Activated naive CD8-positive, alpha-beta T cell (primary cell): ENCODE data around the gene RFTN1.

ENCODE experiments used
- H3K27ac Mint-ChIP-seq: one replicate; pipeline ENCODE4 v1.8.0; 2021; ENCODE audit warnings: mixed read lengths
- H3K27me3 Mint-ChIP-seq: one replicate; pipeline ENCODE4 v1.8.0; 2021; ENCODE audit warnings: mixed read lengths
- H3K36me3 Mint-ChIP-seq: one replicate; pipeline ENCODE4 v1.8.0; 2021; ENCODE audit warnings: mixed read lengths
- H3K4me1 Mint-ChIP-seq: one replicate; pipeline ENCODE4 v1.8.0; 2021; ENCODE audit warnings: low read depth, mixed read lengths
- H3K4me3 Mint-ChIP-seq: one replicate; pipeline ENCODE4 v1.8.0; 2021; ENCODE audit warnings: mild to moderate bottlenecking, mixed read lengths
- H3K9me3 Mint-ChIP-seq: one replicate; pipeline ENCODE4 v1.8.0; 2021; ENCODE audit warnings: low read depth, mixed read lengths

Gene RFTN1

DNA sequence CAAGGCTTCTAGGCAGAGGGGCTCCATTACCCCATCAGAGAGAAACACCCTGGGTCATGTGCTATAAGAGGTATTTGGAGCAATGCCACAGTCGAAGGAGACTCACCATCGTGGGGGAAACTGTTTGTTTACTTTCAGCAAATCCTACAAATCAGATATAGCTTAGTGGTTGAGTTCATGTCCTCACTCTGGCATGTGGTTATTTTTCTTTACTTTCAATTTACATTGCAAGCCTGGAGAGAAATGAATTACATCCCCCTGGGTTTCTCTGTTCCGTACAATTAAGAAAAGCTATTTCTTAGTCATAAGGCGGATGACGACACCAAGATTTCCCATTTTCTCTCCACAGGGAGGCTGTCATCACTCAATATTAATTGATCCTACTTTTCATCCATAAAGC, 36.9 kb downstream of the RFTN1 start:
- peaks cover 36% of the 10 kb centered on the region for H3K36me3 Mint-ChIP-seq
- peaks cover 59% of the 10 kb centered on the region for H3K4me1 Mint-ChIP-seq
- H3K4me3 Mint-ChIP-seq, result no peak overlapping the region

DNA sequence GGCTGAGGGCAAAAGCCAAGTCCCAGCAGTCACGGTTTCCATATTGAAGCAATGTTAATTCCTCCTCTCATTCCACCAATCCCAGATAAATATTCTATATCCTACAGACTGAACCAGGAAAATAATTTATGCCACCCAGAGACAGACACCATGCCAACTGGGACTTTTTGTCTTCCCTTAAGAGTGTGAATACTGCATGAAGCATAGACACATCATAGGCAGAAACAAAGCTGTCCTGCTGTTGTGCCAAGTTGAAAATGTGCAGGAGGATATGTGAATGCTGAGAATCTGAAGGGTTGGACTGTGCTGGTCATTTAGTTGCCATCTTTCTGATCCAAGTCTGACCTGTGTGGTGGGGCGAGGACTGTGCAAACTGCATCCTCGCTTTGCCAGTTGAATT, 37.7 kb downstream of the RFTN1 start:
- peak overlapping the region; percentile 36 for H3K27ac Mint-ChIP-seq
- peaks cover 40% of the 10 kb centered on the region for H3K36me3 Mint-ChIP-seq
- H3K4me1 Mint-ChIP-seq, result peaks cover 53% of the 10 kb centered on the region
- no peak overlapping the region for H3K4me3 Mint-ChIP-seq
- no peaks in the 10 kb centered on the region for H3K9me3 Mint-ChIP-seq
- no peaks in the 10 kb centered on the region for H3K27me3 Mint-ChIP-seq

More for the DNA sequence above, 36.9 kb downstream of the RFTN1 start:
- H3K27me3 Mint-ChIP-seq, result no peaks in the 10 kb centered on the region
- H3K9me3 Mint-ChIP-seq, result no peaks in the 10 kb centered on the region
- H3K27ac Mint-ChIP-seq, result peak overlapping the region; percentile 30

DNA sequence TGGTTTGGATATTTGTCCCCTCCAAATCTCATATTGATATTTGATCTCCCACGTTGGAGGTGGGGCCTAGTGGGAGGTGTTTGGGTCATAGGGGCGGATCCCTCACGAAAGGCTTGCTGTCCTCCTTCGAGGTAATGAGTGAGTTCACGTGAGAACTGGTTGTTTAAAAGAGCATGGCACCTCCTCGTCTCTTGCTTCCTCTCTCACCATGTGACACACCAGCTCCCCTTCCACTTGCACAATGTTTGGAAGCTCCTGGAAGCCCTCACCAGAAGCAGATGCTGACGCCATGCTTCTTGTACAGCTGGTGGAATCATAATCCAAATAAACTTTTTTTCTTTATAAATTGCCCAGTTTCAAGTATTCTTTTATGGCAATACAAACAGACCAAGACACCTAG, 38.6 kb downstream of the RFTN1 start:
- Mint-ChIP-seq H3K4me1 (peaks cover 53% of the 10 kb centered on the region), H3K27me3 (no peaks in the 10 kb centered on the region), H3K36me3 (peaks cover 44% of the 10 kb centered on the region), H3K4me3 (no peak overlapping the region), H3K9me3 (no peaks in the 10 kb centered on the region), H3K27ac (no peak overlapping the region)

DNA sequence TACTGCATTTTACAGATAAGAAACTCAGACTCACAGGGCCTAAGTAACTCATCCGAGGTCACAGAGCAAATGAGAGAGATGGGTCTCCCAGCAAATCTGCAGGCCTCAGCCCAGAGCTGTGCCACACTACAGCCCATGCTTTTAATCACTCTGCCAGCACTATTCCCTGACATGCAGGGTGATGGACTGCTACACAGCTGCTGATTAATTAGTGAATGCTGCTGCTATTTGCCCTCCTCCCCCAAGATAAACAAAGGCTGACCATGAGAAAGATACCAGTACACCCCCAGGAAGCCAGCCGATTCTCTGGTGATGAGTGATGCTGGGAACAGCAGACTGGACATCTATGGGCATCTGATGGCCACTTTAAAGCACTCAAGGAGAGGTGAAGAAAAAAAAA, 39.3 kb downstream of the RFTN1 start:
- Mint-ChIP-seq H3K27me3 (no peaks in the 10 kb centered on the region), H3K9me3 (no peaks in the 10 kb centered on the region), H3K36me3 (peaks cover 40% of the 10 kb centered on the region), H3K4me1 (peaks cover 54% of the 10 kb centered on the region), H3K27ac (no peak overlapping the region), H3K4me3 (no peak overlapping the region)

DNA sequence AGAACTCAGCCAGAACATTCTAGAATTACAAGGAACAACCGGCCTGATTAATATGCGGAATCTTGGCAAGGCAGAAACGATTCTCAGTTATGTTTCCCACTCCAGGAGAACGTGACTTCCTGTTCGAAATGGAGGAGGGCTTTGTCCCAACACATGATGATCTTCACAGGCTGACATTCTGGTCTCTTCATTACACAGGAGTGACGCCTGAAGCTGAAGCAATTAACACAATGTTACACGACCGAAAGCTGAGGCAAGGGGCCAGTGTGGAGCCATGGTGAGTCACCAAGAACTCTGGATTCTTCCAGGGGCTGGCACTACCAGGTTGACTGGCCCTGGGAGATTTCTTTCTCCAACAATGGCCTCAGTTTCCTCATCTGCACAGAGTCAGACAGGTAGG, 40.9 kb downstream of the RFTN1 start:
- peaks cover 33% of the 10 kb centered on the region for H3K36me3 Mint-ChIP-seq
- peaks cover 58% of the 10 kb centered on the region for H3K4me1 Mint-ChIP-seq
- no peak overlapping the region for H3K27ac Mint-ChIP-seq

DNA sequence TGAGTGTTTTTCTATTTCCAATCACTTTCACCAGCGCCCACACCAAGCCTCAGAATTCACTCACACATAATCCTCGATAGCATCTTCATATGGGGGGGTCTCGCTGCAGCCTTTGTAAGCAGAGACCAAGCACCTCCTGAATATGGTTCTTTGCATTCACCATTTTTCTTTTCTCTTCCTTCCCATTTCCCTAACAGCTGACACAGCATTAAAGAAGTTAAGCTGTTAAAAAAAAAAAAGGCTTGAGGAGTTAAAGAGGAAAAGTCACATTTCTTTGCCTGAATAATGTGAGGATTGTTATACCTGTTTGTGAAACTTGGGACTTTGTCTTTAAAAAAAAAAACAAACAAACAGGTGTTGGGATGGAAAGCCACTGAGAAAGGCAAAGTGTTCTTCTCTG, 41.6 kb downstream of the RFTN1 start:
- H3K27me3 Mint-ChIP-seq, result no peaks in the 10 kb centered on the region
- H3K4me3 Mint-ChIP-seq, result no peak overlapping the region
- H3K4me1 Mint-ChIP-seq, result peaks cover 59% of the 10 kb centered on the region
- peaks cover 33% of the 10 kb centered on the region for H3K36me3 Mint-ChIP-seq
- no peaks in the 10 kb centered on the region for H3K9me3 Mint-ChIP-seq
- H3K27ac Mint-ChIP-seq, result no peak overlapping the region

More for the DNA sequence above, 40.9 kb downstream of the RFTN1 start:
- H3K4me3 Mint-ChIP-seq, result no peak overlapping the region
- H3K9me3 Mint-ChIP-seq, result no peaks in the 10 kb centered on the region
- no peaks in the 10 kb centered on the region for H3K27me3 Mint-ChIP-seq

DNA sequence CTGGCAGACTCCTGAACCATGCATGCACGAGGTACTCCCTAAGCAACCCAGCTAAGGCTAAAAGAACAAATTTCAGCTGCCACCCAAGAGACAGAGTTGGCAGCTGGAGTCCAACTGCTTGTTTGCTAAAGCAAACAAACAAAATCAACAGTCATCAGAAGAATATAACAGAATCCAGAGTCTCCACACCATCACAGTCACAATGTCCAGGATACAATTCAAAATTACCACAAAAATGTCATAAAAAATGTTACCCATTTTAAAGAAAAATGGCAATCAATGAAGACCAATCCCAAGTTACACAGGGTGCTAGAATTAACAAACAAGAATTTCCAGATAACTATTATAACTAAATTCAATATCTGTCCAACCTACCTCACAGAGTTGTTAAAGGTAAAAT, 42.9 kb downstream of the RFTN1 start:
- H3K27ac Mint-ChIP-seq, result no peak overlapping the region
- H3K27me3 Mint-ChIP-seq, result no peaks in the 10 kb centered on the region
- peaks cover 55% of the 10 kb centered on the region for H3K4me1 Mint-ChIP-seq
- no peak overlapping the region for H3K4me3 Mint-ChIP-seq
- H3K36me3 Mint-ChIP-seq, result peaks cover 30% of the 10 kb centered on the region
- H3K9me3 Mint-ChIP-seq, result no peaks in the 10 kb centered on the region

DNA sequence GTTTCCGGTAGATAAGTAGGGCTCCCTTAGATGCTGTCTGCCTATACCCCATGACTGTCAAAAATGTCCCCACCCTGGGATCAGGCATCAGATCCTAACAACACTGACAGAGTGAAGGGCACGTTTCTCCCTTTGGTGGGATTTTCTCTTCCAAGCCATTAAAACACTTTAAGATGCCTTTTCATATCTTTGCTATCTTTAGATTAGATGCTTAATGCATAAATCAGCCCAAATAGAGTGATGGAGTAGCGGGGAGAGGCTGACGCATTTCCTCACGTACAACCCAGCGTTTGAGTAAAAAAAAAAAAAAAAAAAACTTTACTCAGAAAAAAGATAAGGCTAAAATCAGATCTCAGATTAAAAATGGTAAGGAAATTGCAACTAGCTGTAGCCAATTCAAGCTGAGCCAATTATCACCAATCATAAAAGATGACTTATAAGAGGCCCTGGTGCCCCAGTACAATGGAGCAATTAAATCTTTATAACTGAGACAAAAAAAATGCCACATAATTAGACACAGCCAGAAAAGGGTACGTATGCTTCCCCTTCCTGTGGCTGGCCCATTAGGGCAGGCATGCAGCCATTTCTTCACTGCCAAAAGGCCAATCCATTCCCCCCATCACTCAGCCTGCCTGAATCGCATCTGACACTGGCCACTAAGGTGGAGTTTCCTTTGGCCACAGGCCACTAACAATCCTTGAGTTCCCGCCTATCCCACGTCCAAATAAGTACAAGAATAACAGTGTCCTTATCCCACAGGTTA, 45.0 kb downstream of the RFTN1 start:
- peak overlapping the region; percentile 79 for H3K4me3 Mint-ChIP-seq
- H3K36me3 Mint-ChIP-seq, result peaks cover 26% of the 10 kb centered on the region
- no peaks in the 10 kb centered on the region for H3K9me3 Mint-ChIP-seq
- H3K27ac Mint-ChIP-seq, result peak overlapping the region; percentile 91
- peaks cover 64% of the 10 kb centered on the region for H3K4me1 Mint-ChIP-seq
- H3K27me3 Mint-ChIP-seq, result no peaks in the 10 kb centered on the region

DNA sequence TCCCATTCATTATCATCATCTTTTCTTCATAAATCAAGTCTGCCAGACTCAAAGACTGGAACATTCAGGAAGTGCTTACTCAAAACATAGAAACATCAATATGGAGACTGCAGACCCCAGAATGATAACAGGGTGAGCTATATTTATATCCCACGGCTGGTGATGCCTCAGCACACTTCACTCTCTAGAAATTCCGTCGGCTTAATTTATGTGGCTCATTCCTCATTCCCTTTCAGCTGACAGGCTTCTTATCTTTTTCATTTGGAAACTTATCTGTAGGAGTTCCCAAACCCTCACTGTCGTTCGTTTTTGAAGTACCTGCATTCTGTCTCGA, 45.5 kb downstream of the RFTN1 start:
- peaks cover 68% of the 10 kb centered on the region for H3K4me1 Mint-ChIP-seq
- peak overlapping the region; percentile 79 for H3K4me3 Mint-ChIP-seq
- peaks cover 26% of the 10 kb centered on the region for H3K36me3 Mint-ChIP-seq
- no peaks in the 10 kb centered on the region for H3K9me3 Mint-ChIP-seq
- H3K27me3 Mint-ChIP-seq, result no peaks in the 10 kb centered on the region
- H3K27ac Mint-ChIP-seq, result peak overlapping the region; percentile 91

DNA sequence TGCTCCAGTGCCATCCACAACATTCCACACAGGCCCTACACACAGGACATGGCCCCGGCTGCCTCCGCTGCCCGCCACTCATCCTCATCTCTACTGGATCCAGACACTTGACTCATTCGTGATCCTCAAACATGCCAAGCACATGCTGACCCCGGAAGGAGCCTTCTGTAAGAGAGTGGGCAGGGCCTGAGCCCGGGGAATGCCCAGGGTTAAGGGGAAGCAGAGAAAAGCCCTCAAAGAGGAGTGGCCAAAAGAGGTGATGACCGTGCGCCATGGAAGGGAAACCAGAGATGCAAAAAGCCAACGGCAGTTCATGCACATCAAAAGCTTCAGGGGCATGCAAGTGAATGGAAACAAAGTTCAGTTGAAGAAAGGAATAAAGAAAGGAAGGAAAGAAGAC, 46.1 kb downstream of the RFTN1 start:
- peaks cover 74% of the 10 kb centered on the region for H3K4me1 Mint-ChIP-seq
- H3K27ac Mint-ChIP-seq, result peak overlapping the region; percentile 91
- H3K36me3 Mint-ChIP-seq, result peaks cover 26% of the 10 kb centered on the region
- H3K9me3 Mint-ChIP-seq, result no peaks in the 10 kb centered on the region
- no peaks in the 10 kb centered on the region for H3K27me3 Mint-ChIP-seq
- peak overlapping the region; percentile 79 for H3K4me3 Mint-ChIP-seq

DNA sequence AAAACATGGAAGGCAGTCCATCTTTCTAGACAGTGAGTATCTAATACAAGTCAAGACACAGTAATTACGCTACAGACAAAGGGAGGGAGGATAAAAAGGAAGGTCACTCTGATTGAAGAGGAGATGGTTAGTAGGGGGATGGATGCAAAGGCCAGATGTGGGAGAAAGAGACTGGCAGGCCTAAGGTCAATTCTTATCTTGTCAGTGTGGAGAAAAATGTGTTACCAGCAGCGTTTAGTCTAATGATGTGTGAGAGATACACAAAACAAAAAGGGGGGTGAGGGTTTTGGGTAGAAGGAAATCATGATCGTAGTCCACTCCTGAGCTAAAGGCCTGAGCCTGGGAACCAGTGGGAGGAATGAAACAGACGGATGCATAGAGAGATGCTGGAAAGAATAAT, 46.7 kb downstream of the RFTN1 start:
- peak overlapping the region; percentile 38 for H3K4me3 Mint-ChIP-seq
- H3K36me3 Mint-ChIP-seq, result peaks cover 23% of the 10 kb centered on the region
- no peaks in the 10 kb centered on the region for H3K9me3 Mint-ChIP-seq
- peaks cover 79% of the 10 kb centered on the region for H3K4me1 Mint-ChIP-seq
- H3K27me3 Mint-ChIP-seq, result no peaks in the 10 kb centered on the region
- peak overlapping the region; percentile 91 for H3K27ac Mint-ChIP-seq

DNA sequence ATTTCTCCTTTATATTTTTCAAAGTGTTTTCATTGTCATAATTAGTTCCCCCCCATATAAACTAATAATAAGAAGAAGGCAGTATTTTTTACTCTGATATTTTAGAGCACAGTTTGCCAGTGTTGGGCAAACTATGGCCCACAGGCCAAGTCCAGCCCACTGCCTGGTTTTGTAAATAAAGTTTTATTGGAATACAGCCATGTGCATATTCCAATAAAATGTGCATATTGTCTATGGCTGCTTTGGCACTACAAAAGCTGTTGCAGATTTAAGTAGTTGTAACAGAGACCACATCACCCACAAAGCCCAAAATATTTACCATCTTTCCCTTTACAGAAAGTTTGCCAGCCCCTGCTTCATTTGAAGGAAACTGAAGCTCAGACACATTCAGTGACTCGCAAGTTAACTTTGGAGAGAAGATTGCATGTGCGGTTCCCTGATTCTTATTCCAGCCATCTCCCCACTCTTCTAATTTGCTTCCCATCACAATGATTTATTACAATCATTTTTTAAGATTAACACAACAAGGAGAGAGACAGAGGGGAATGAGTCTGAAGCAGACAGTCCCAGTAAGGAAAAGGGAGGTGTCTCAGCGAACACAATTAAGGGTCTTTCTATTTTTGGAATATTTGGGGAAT, 48.9 kb downstream of the RFTN1 start:
- Mint-ChIP-seq H3K9me3 (no peaks in the 10 kb centered on the region), H3K27me3 (no peaks in the 10 kb centered on the region), H3K27ac (peak overlapping the region; percentile 64), H3K36me3 (peaks cover 10% of the 10 kb centered on the region), H3K4me3 (no peak overlapping the region), H3K4me1 (peaks cover 77% of the 10 kb centered on the region)

DNA sequence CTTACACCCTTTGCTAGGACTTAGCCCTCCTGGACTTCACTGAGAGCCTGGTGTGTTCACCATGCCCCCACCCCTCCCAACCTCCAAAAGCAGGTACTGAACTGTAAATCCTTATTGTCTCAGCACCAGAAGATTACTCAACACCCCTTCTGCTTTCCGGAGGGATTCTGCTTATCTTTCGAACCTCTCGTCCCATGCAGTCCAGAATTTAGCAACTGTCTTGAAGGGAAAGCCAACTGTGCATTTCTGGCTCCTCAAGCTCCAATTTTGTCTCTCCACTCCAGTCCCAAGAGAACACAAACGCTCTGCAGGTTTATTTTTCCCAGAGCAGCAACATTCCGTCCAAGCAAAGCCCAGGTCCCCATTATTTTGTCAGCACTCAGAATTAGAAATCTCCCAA, 49.6 kb downstream of the RFTN1 start:
- peaks cover 69% of the 10 kb centered on the region for H3K4me1 Mint-ChIP-seq
- peak overlapping the region; percentile 64 for H3K27ac Mint-ChIP-seq
- no peak overlapping the region for H3K4me3 Mint-ChIP-seq
- H3K36me3 Mint-ChIP-seq, result peaks cover 5% of the 10 kb centered on the region
- no peaks in the 10 kb centered on the region for H3K27me3 Mint-ChIP-seq
- H3K9me3 Mint-ChIP-seq, result no peaks in the 10 kb centered on the region

DNA sequence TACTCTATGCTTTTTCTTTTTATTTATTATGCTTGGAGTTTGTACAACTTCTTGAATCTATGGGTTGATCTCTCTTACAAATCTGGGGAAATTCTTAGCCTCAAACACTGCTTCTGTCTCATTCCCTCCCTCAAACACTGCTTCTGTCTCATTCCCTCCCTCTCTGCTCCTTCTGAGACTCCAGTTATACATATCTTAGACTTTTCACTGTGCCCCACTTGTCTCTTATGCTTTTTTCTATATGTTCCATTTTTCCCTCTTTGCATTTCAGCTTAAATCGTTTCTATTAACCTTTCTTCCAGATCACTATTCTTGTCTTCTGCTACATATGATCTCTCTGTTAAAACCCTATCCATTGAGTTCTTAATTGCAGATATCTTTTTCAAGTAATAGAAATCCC, 50.4 kb downstream of the RFTN1 start:
- H3K4me3 Mint-ChIP-seq, result peak overlapping the region; percentile 44
- H3K4me1 Mint-ChIP-seq, result peaks cover 66% of the 10 kb centered on the region
- H3K27ac Mint-ChIP-seq, result peak overlapping the region; percentile 55
- no peaks in the 10 kb centered on the region for H3K9me3 Mint-ChIP-seq
- peaks cover 8% of the 10 kb centered on the region for H3K36me3 Mint-ChIP-seq
- H3K27me3 Mint-ChIP-seq, result no peaks in the 10 kb centered on the region

DNA sequence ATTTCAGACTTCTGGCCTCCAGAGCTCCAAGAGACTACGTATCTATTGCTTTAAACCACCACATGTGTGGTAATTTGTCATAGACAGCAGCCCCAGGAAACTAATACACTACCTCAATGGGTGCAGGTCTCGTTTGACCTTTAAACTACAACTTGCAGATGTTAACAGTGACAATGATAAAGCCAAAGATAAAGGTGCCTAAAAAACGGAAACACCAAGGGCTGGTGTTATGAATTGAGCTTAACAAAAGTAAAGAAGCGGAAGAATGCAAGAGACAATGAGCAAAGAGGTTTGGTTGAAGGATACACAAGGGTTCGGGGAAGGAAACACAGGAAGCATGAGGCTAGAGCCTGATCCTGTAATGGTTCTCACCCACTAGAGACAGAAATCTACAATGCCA, 50.8 kb downstream of the RFTN1 start:
- Mint-ChIP-seq H3K27me3 (no peaks in the 10 kb centered on the region), H3K4me3 (peak overlapping the region; percentile 44), H3K27ac (peak overlapping the region; percentile 55), H3K9me3 (no peaks in the 10 kb centered on the region), H3K4me1 (peaks cover 66% of the 10 kb centered on the region), H3K36me3 (peaks cover 11% of the 10 kb centered on the region)
